T1000 (cell line): ENCODE results near the gene ABHD16A.
A peak's percentile ranks its signal among the peaks of the same experiment; 100 is the strongest.

Source experiments
- DNase-seq: peaks from one replicate; lab custom pipeline; 2025; ENCODE audit warnings: mixed read lengths; lab: John Stamatoyannopoulos, UW

The ABHD16A gene

GRCh38 chr6:31689249-31690110 is 13.6 kb downstream of the ABHD16A start:
- no peak for DNase-seq

DNA sequence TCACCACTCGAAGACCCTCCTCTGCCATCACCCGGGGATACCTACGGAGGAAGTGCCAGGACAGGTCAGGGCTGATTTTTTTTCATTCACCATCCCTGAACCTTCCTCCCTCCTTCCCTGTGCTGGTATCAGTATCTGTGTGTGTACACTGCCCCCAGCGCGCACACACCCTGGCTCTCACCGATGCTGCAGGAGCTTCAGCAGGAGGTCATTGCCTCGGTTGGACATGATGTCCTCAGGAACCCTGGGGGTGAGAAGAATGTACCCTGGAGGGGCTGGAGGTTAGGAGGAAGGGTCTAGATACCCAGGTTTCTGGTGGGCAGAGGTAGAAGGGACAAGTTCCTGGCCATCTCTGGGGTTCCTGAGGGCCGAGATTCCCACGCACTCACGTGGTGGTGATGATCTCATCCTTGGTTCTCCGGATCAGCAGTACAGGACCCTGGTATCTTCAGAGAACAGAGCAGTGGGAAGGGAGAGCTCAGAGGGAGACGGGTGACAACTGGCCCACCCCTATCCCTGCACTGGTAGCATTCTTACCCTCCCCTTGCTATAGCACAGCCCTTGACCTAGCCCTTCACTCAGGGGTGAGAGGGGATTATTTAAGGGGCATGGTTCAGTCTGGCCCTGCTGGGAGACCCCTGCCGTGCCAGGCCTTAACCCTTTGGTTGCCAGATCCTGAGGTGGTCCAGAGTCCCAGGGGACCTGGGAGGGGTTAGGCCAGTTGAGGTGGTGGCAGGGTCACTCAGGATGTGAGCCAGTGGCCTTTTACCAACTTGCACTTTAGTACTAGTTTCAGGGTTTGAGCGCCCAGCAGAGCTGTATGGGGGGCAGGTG is 15.0 kb downstream of the ABHD16A start:
- DNase-seq = no peak

GRCh38 chr6:31687321-31687720 is 15.8 kb downstream of the ABHD16A start:
- DNase-seq = no peak

DNA sequence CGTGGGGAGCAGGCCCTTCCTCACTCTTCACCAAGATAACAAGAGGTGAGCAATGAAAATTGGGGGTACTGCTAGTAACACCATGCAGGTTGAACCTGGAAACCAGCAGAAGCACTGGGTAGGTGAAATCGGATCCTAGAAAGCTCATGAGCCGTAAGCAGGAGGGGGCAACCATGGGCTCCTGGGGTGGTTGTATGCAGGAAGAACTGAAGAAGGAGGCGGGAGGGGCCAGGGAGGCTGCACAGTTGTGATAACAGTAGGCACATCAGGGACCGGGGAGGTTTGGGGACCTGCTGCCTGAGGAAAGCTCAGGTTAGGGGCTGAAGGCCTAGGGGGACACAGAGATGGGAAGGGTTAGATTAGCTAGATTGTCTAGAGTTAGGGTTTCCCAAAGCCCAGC is 16.6 kb downstream of the ABHD16A start:
- DNase-seq = no peak

DNA sequence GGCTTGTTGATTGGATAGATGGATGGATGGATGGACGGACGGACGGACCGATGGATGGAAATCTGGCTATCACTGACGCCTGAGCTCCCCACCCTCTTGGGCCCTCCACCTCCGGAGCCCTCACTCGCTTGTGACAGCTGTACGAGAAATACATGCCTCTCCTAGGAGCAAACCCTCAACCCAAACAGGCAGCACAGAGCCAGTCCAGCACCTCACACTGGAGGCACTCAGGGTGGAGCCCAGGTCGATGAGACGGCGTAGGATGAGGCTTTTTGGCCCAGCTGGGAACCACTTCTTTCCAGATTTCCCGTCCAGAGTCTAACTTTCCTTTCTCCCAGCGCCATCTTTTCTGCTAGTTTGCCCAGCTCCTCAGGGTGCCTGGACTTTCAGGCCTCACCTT is 19.5 kb downstream of the ABHD16A start:
- no peak for DNase-seq

DNA sequence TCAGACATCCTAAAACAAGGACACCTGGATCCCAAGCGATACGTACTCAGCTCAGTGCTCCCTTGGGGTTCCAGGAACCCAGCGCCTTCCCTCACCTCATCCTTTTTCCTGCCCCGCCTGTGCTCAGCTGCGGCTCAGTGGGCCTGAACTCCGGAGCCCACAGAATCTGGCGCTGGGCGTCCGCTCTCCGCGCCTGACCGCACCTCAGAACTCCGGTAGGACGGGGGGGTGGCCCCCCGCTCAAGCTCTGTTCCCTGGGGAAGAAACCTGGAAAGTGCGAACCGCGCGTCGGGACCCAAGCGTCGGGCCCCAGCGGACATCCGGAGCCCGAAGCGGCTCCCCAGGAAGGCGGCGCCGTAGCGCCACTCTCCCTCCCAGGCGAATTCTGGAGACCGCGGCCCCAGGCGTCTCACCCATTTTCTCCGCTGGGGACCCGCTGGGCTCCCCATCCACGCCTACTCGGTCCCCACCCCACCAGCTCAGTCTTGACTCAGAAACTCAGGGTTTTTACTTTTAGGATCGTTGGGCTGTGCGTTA is 21.9 kb downstream of the ABHD16A start:
- DNase-seq = no peak

- DNase-seq = peak; percentile 78
Observed at GRCh38 chr6:31680226-31681134, 22.6 kb downstream of the ABHD16A start, which contains the start of gene LY6G5C. TSS of gene LY6G5C (minus strand) at chr6:31681067. CDS start at chr6:31680373, 694 bp downstream.

DNA sequence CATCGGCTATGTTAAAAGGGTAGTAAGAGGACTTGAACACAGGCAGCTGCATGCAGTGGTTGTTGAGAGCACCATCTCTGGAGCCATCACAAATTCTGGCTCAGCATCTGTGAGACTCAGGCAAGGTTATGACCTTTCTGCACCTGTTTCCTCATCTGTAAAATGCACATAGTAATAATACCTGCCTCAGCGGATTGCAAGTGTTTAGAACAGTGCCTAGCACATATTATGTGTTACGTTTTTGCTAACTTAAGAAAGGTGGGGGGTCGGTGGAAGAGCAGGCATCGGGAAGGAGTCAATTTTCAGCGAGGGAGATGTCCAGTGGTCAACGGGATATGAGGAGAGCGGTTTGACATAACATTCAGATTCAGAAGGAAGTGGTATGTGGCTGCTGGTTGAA is 25.2 kb downstream of the ABHD16A start:
- DNase-seq = no peak

GRCh38 chr6:31676904-31677303 is 26.2 kb downstream of the ABHD16A start:
- no peak for DNase-seq

DNA sequence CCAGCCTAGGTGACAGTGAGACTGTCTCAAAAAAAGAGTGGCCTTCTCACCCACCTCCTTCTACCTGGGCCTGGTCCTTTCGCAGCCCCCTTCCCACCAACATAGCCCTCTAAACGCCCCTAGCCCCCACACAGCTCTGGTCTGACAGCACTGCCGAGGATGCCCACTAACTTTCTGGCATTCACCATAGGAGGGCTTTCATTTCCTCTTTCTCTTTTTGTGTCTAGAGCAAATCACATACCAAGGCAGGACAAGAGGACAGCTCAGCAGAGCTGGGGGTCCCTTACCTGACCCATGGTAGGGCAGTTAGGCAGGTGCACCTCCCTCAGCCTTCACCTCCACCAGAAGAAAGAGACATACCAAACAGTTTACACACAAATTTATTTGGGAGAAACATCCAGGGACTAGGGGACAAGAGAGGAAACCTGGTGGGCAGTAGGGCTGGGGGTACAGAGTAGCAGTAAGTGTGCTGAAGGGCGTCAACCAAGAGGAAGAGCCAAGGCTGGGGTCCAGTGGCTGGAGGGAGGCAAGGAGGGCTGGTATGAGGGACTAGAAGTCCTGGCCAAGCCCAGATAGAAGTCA is 26.7 kb downstream of the ABHD16A start:
- DNase-seq = no peak

DNA sequence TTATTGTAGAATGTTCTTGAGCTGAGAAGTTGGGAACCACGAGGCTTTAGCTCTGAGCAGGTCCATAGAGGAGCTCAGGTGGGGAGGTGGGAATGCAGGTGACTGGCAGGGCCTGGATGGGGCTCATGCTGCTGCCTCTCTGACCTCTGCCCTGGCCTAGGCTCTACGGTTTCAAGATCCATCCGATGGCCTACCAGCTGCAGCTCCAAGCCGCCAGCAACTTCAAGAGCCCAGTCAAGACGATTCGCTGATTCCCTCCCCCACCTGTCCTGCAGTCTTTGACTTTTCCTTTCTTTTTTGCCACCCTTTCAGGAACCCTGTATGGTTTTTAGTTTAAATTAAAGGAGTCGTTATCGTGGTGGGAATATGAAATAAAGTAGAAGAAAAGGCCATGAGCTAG is 33.4 kb downstream of the ABHD16A start, which contains the start of gene LY6G5B:
Gene LY6G5B, plus strand, starts transcription at position 301 of the 400 bp plus-strand sequence. CDS start 975 bp downstream, outside the sequence.
- no peak for DNase-seq

GRCh38 chr6:31666337-31666965 is 36.7 kb downstream of the ABHD16A start:
- DNase-seq = no peak

- DNase-seq = peak; percentile 94
Observed at GRCh38 chr6:31665501-31666336, 37.4 kb downstream of the ABHD16A start, which contains the start of gene CSNK2B. TSS of gene CSNK2B (plus strand) at chr6:31666080. CDS start at chr6:31666832, 752 bp downstream.

DNA sequence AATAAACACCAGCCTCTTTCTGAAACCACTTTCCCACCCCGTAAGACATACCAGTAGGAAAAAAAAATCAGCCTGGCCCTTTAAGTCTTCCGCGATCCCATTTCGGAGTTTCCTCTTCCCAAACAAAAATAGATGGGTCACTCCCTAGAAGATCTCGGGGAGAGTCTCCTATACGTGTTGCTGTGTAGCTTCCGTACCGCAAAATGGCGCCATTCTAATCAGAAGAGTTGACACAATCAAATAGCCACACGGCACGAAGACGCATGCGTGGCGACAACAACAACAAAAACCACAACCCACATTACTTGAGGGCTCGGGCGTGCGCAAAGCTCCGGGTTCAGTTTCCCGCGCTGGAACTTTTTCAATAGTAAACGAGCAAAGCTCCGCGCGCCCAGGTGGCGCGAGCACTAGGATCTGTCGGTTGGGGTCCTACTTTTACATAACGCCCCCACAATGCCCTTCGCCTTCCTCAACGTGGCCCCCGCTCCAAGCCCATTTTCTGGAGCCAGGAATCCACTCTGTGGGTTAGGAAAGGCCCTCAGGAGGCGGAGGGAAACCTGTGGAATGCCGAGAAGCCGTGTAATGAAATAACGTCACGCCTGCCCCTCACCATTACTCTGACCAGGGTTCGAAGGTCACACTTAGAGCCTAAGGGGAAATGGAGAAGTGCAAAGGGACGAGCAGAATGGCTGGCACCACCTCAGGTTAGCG is 38.2 kb downstream of the ABHD16A start, which contains the start of gene GPANK1:
Gene GPANK1, minus strand, starts transcription at position 208 of the 711 bp plus-strand sequence. CDS start 519 bp downstream, outside the sequence.
- DNase-seq = peak; percentile 59

DNA sequence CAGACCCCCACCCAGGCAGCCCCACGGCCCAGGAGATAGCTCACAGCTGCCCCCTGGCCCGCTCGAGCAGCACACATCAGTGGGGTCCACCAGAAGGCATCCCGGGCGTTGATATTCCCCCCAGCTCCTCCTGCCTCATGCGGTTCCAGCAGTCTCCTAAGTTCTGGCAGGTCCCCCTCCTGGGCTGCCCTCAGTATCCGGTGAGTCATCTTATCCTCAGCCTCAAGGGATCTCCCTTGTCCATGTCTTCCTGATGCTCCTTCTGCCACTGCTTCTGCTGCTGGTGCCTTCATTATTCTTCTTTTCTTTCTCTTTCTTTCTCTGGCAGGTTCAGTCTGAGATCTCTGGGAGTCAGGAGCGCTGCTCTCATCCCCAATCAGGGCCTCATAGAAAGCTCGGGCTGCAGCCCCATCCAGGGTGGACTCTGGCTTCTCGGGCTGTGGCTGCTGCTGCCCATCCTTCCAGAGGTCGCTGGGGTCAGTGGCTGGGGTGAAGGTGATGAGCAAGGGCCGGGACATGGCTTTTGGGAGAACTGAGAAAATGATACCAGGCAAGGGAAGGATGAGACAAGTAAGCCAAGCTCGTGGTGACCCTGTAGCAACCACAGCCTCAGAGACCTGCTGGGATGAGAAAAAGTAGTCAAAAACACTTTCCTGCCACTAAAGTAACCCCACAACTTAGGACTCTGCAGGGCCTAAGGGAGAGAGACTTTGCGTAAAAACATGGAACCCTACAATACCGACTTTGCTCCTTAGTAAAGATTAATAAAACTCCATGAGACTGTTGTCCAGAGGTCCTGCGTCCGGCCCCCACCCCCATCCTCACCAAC is 38.9 kb downstream of the ABHD16A start:
- peak; percentile 28 for DNase-seq

- DNase-seq = no peak
Observed at GRCh38 chr6:31663126-31663960, 39.8 kb downstream of the ABHD16A start.
